ENCODE data around the gene TRMT1. TPM values are rescaled to one million over a fixed set of nuclear protein-coding genes. Genes with fewer than 3 reads are reported as not detected.

TRMT1 gene
- total and polyA plus RNA-seq, 2 donors (not counting 1 experiment from before 2014, with no cell fraction given) = 12.2 to 20.3 TPM

DNA sequence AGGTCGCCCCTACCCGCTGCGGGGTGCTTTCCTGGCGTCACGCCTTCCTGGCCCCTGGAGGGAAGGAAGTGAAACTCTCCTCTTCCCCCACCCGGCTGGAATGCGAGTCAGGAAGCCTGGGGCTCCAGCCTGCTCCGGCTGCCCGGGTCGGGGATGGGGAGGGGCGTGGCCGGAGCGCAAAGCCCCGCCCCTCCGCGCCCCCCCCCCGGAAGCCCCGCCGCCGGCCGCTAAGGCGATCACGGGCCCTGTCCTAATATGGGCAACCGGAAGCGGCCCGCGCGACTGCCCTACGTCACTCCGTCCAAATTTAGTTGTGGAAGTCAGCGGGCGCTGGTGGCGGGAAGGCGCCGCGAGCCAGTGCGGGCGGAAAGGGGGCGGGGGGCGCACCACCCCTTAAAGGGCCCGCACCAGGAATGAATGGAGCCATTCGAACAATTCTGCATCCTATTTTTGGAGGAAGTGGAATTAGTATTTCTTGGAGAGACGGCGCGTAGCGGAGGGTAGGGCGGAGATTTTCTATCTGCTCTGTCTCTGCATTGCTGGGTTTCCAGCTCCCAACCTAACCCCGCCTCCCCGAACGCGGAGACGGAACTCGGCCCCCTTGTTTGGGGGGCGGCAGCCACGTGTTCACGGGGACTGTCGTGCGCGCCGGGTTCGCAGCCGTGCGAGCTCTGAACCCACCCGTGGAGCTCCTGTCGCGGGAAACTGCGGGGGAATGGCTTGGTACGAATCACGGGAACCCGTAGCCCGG is 35.2 kb upstream of the TRMT1 start:
- no peaks in the 10 kb centered on the region for H3K9me3 ChIP-seq (ENCODE audit: control insufficient read depth, insufficient read depth, low read depth, low read length)
- peaks cover 17% of the 10 kb centered on the region for H3K4me1 ChIP-seq (ENCODE audit: control insufficient read depth, extremely low read depth, insufficient read depth, low read length)
- TF ChIP-seq, protein P1, sequence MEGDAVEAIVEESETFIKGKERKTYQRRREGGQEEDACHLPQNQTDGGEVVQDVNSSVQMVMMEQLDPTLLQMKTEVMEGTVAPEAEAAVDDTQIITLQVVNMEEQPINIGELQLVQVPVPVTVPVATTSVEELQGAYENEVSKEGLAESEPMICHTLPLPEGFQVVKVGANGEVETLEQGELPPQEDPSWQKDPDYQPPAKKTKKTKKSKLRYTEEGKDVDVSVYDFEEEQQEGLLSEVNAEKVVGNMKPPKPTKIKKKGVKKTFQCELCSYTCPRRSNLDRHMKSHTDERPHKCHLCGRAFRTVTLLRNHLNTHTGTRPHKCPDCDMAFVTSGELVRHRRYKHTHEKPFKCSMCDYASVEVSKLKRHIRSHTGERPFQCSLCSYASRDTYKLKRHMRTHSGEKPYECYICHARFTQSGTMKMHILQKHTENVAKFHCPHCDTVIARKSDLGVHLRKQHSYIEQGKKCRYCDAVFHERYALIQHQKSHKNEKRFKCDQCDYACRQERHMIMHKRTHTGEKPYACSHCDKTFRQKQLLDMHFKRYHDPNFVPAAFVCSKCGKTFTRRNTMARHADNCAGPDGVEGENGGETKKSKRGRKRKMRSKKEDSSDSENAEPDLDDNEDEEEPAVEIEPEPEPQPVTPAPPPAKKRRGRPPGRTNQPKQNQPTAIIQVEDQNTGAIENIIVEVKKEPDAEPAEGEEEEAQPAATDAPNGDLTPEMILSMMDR (conservative IDR thresholded peaks at IDR 0.05 in 1 of 2, IDR thresholded peaks at IDR 0.05 in 1 of 2; ENCODE audit: low read depth in 1 of 2, low read length in 2 of 2) = peak in 1 of 2 donors; percentile 20
- no peak for TF ChIP-seq EZH2 (IDR thresholded peaks at IDR 0.05; ENCODE audit: low read length, missing control alignments)
- peaks cover 2% of the 10 kb centered on the region for H3K36me3 ChIP-seq (ENCODE audit: control insufficient read depth, insufficient read depth, low read length)
- peak overlapping the region; percentile 82 to 100 (median 98) for H3K4me3 ChIP-seq (replicated peaks in 1 of 4; ENCODE audit: control extremely low read depth in 1 of 4, insufficient read depth in 1 of 4, low read depth in 3 of 4, low read length in 4 of 4)
- H3K79me2 ChIP-seq (ENCODE audit: control insufficient read depth, insufficient read depth, low read length) = peaks cover 49% of the 10 kb centered on the region
- H3K4me2 ChIP-seq (ENCODE audit: extremely low read depth, insufficient read depth, low read length) = peak overlapping the region; percentile 100
- H3K9ac ChIP-seq (ENCODE audit: insufficient read depth, low read length) = peak overlapping the region; percentile 97
- H3K27ac ChIP-seq (ENCODE audit: insufficient read depth, low read length) = peak overlapping the region; percentile 99
- no peaks in the 10 kb centered on the region for H3K27me3 ChIP-seq (ENCODE audit: control insufficient read depth, insufficient read depth, low read length)
- no peaks in the 10 kb centered on the region for H4K20me1 ChIP-seq (ENCODE audit: control insufficient read depth, extremely low read depth, insufficient read depth, low read length)
- no peak overlapping the region for H2AFZ ChIP-seq (ENCODE audit: low read length)
- peak; percentile 94 to 98 for DNase-seq (ENCODE audit: low read depth in 2 of 2)

DNA sequence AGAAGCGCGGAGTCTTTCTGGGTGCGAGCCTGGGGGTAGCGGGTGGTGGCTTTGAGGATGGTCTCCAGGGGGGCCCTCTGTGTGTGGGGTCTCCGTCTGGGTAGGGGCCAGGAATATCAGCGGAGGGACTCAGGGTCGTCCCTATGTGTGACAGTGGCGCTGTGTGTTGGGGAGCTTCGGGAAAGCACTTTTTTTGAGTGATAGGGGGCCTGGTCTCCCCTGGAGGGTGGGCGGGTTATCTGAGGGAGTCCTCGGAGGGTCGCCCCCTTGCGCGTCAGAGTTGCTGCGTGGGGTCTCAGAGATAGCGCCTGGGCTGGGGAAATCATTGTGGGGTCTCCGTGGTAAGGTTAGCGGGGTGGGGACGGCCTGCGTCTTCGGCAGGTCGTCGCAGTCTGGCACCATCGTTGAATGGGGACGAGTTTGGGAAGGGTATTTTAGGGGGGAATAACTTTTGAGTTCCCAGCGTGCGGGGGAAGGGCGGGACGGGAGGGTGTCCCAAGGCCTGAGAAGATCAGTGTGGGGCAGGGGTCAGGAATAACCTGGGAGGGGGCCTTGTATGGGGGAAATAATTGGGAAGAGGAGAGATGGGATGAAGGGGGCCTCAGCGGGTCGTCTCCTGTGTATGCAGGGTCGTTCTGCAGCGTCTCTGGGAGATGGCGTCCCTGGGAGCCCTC is 34.5 kb upstream of the TRMT1 start:
- no peak for DNase-seq (ENCODE audit: low read depth in 2 of 2)

More for the DNA sequence above, 34.5 kb upstream of the TRMT1 start:
- Histone ChIP-seq H2AFZ (ENCODE audit: low read length) (no peak overlapping the region), H3K9me3 (ENCODE audit: control insufficient read depth, insufficient read depth, low read depth, low read length) (no peaks in the 10 kb centered on the region), H3K4me3 (replicated peaks in 1 of 4; ENCODE audit: control extremely low read depth in 1 of 4, insufficient read depth in 1 of 4, low read depth in 3 of 4, low read length in 4 of 4) (peak overlapping the region; percentile 75 to 100 (median 98)), H3K36me3 (ENCODE audit: control insufficient read depth, insufficient read depth, low read length) (peaks cover 2% of the 10 kb centered on the region), H3K79me2 (ENCODE audit: control insufficient read depth, insufficient read depth, low read length) (peaks cover 49% of the 10 kb centered on the region), H4K20me1 (ENCODE audit: control insufficient read depth, extremely low read depth, insufficient read depth, low read length) (no peaks in the 10 kb centered on the region), H3K9ac (ENCODE audit: insufficient read depth, low read length) (peak overlapping the region; percentile 97), H3K27me3 (ENCODE audit: control insufficient read depth, insufficient read depth, low read length) (no peaks in the 10 kb centered on the region), H3K4me1 (ENCODE audit: control insufficient read depth, extremely low read depth, insufficient read depth, low read length) (peaks cover 15% of the 10 kb centered on the region), H3K4me2 (ENCODE audit: extremely low read depth, insufficient read depth, low read length) (peak overlapping the region; percentile 90), H3K27ac (ENCODE audit: insufficient read depth, low read length) (peak overlapping the region; percentile 99)
- TF ChIP-seq, protein P1 (conservative IDR thresholded peaks at IDR 0.05 in 1 of 2, IDR thresholded peaks at IDR 0.05 in 1 of 2; ENCODE audit: low read depth in 1 of 2, low read length in 2 of 2) = no peak

Data from fibroblast of lung (primary cell).